Measurements from ENCODE around the gene TTC34. TPM values are rescaled to one million over a fixed set of nuclear protein-coding genes. Genes with fewer than 3 reads are reported as not detected.

The TTC34 gene
- total and polyA plus RNA-seq, 2 of the 13 experiments (the other 11 are each of a cell fraction or from before 2014, with no cell fraction given), result 0.07 to 0.11 TPM

GRCh38 chr1:2642560-2643413 is 158.7 kb downstream of the TTC34 start (continued):
- TF ChIP-seq HIC2 (CRISPR knock-in tag; IDR thresholded peaks at IDR 0.05; ENCODE audit: low read depth), result no peak
- TF ChIP-seq ZNF616 (CRISPR knock-in tag; IDR thresholded peaks at IDR 0.05; ENCODE audit: low read depth), result no peak; the same call in 1 of the 2 replicates
- TF ChIP-seq UBTF (CRISPR knock-in tag; IDR thresholded peaks at IDR 0.05), result peak; percentile 75; the same call in 1 of the 2 replicates
- TF ChIP-seq ZNF691 (CRISPR knock-in tag; IDR thresholded peaks at IDR 0.05; ENCODE audit: borderline replicate concordance, low read depth), result no peak
- TF ChIP-seq MYNN (CRISPR knock-in tag; IDR thresholded peaks at IDR 0.05; ENCODE audit: low read depth), result no peak
- TF ChIP-seq ZNF687 (CRISPR knock-in tag; IDR thresholded peaks at IDR 0.05), result peak; percentile 85
- 0 out of 2 replicates have a peak, but pooled peaks have one; percentile 56 for TF ChIP-seq ZNF619 (CRISPR knock-in tag; IDR thresholded peaks at IDR 0.05)
- no peak for TF ChIP-seq NONO (IDR thresholded peaks at IDR 0.05)
- peak; percentile 86 for TF ChIP-seq NONO (CRISPR knock-in tag; conservative IDR thresholded peaks at IDR 0.05)
- peak; percentile 81; the same call in 1 of the 2 replicates for TF ChIP-seq ZNF710 (CRISPR knock-in tag; IDR thresholded peaks at IDR 0.05; ENCODE audit: borderline replicate concordance)

Measured in HepG2 (cell line).